GM12873 (cell line): ENCODE data around the gene KRTAP5-10.

Experiments
- TF ChIP-seq, protein P1 (sequence below): IDR thresholded peaks from 2 replicates; pipeline ENCODE4 v1.5.1; 2012; ENCODE audit warnings: low read depth, mild to moderate bottlenecking, moderate library complexity, low read length, control low read depth; ENCODE audit not compliant: insufficient read depth; ENCODE audit errors: missing control alignments

KRTAP5-10 gene

GRCh38 chr11:71548716-71549151 lies 16.6 kb upstream of the KRTAP5-10 start:
- TF ChIP-seq, protein P1, sequence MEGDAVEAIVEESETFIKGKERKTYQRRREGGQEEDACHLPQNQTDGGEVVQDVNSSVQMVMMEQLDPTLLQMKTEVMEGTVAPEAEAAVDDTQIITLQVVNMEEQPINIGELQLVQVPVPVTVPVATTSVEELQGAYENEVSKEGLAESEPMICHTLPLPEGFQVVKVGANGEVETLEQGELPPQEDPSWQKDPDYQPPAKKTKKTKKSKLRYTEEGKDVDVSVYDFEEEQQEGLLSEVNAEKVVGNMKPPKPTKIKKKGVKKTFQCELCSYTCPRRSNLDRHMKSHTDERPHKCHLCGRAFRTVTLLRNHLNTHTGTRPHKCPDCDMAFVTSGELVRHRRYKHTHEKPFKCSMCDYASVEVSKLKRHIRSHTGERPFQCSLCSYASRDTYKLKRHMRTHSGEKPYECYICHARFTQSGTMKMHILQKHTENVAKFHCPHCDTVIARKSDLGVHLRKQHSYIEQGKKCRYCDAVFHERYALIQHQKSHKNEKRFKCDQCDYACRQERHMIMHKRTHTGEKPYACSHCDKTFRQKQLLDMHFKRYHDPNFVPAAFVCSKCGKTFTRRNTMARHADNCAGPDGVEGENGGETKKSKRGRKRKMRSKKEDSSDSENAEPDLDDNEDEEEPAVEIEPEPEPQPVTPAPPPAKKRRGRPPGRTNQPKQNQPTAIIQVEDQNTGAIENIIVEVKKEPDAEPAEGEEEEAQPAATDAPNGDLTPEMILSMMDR: no peak

DNA sequence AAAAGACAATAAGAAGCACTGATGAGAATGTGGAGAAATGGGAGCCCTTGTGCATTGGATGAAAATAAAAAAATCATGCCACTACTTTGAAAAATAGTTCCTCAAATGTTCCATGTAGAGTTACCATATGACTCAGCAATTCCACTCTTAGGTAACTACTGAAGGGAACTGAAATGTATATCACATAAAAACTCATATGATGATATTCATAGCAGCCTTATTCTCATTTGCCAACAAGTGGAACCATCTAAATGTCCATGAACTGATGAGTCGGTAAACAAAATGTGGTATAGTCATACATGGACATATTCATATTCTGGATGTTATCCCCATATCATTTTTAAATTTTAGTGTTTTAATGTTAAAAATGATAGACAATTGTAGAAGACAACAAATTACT lies 13.7 kb upstream of the KRTAP5-10 start:
- TF ChIP-seq, protein P1: no peak

DNA sequence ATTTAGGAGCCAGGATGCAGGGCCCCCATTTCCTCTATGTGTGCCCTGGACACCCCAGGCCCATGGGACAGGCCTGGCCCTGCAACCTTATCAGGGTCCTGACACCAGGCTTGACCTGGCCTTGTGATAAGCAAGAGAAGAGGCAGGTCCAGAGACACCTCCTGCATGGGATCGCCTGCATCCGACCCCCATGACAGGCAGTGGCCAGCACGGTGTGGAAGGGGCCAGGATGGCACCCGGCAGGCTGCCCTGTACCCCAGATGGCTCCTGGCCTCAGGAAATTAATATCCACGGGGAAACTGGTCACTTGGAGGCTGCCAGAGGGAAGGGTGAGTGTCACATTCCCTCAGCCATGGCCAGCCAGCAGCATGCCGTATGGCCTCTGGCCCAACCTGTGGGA lies 10.4 kb upstream of the KRTAP5-10 start:
- TF ChIP-seq, protein P1: no peak

DNA sequence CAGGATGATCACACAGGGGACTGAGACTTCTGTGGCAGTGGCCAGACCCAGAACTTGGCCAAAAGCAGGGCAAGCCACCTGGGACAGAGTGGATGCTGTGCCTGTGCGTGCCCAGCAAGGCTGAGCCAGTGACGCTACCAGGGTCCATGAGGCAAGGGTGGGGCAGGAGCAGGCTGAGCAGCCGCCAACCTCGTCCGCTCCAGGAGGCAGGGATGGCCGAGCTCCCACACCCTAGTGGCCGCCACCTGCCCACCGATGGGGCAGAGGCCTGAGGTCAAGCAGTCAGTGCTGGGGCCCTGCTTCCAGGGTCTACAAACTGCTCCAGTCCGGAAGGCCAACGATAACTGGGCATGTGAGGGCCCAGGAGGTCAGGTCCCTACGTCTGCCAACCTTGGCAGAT lies 9.9 kb upstream of the KRTAP5-10 start:
- TF ChIP-seq, protein P1: no peak

- TF ChIP-seq, protein P1: no peak
Observed at GRCh38 chr11:71556018-71556417, 9.3 kb upstream of the KRTAP5-10 start.

DNA sequence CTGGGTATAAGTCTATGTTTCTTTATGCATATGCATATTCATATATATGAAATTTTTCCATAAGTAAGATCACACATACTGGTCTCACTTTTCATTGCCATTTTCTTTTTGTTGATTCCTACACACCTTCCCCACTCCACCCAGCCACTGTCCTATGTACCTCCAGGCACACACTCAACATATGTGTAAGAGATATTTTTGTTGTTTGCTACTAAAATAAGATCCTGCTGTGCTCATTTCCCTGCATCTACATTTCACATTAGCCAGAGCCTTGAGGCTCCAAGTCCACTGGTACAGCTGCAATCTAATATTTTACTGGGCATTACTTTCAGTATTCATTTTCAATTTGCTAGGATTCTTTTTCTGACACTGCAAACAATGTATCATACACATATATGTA lies 8.1 kb upstream of the KRTAP5-10 start:
- TF ChIP-seq, protein P1: no peak

GRCh38 chr11:71558996-71559395 lies 6.4 kb upstream of the KRTAP5-10 start:
- TF ChIP-seq, protein P1: no peak
